Measurements from ENCODE around the gene ADD2. TPM values are rescaled to one million over a fixed set of nuclear protein-coding genes. Genes with fewer than 3 reads are reported as not detected.

ADD2 gene
- total RNA-seq, 1 donor from 2014 or later: 45.3 TPM

DNA sequence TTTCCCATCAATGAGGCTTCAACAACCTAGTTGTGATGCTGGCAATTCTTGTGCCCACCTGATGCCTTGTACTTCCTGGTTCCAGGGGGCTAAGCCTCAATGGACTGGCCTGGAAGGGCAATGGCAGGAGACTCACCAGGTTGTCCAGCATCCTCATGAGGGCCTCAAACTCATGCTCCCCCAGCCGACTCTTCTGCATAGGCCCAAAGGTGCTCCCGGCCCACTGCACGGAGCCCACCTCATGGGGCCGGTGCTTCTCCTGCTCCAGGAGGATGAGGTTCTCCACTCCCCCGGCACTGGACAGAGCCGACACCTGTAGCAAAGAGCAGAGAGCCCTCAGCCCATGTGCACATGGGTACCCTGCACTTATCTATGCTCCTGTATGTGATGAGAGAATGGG, 84.5 kb downstream of the ADD2 start:
- H3K27ac ChIP-seq: no peak overlapping the region
- no peak overlapping the region for H3K4me2 ChIP-seq
- Mint-ChIP-seq H3K36me3 (peaks cover 15% of the 10 kb centered on the region), H3K27me3 (ENCODE audit: insufficient read depth, low read depth) (peaks cover 7% of the 10 kb centered on the region), H3K27ac (no peak overlapping the region), H3K9me3 (no peaks in the 10 kb centered on the region), H3K4me1 (peaks cover 17% of the 10 kb centered on the region), H3K4me3 (no peak overlapping the region)
- no peak for DNase-seq (ENCODE audit: low spot score)
- no peaks in the 10 kb centered on the region for H4K20me1 ChIP-seq (ENCODE audit: low read depth)
- TF ChIP-seq, protein P1, sequence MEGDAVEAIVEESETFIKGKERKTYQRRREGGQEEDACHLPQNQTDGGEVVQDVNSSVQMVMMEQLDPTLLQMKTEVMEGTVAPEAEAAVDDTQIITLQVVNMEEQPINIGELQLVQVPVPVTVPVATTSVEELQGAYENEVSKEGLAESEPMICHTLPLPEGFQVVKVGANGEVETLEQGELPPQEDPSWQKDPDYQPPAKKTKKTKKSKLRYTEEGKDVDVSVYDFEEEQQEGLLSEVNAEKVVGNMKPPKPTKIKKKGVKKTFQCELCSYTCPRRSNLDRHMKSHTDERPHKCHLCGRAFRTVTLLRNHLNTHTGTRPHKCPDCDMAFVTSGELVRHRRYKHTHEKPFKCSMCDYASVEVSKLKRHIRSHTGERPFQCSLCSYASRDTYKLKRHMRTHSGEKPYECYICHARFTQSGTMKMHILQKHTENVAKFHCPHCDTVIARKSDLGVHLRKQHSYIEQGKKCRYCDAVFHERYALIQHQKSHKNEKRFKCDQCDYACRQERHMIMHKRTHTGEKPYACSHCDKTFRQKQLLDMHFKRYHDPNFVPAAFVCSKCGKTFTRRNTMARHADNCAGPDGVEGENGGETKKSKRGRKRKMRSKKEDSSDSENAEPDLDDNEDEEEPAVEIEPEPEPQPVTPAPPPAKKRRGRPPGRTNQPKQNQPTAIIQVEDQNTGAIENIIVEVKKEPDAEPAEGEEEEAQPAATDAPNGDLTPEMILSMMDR (IDR thresholded peaks at IDR 0.05): no peak
- no peak for TF ChIP-seq EZH2 (IDR thresholded peaks at IDR 0.05)
- TF ChIP-seq EZH2phosphoT487 (IDR thresholded peaks at IDR 0.05): no peak
- peaks cover 5% of the 10 kb centered on the region for H3K4me1 ChIP-seq
- H3K4me3 ChIP-seq: no peak overlapping the region
- H3K9me3 ChIP-seq (ENCODE audit: low read depth): no peaks in the 10 kb centered on the region
- H3F3A ChIP-seq (ENCODE audit: low read depth): peaks cover 3% of the 10 kb centered on the region
- no peaks in the 10 kb centered on the region for H3K27me3 ChIP-seq
- no peak overlapping the region for H2AFZ ChIP-seq (replicated peaks)
- H3K79me2 ChIP-seq (ENCODE audit: low read depth): no peaks in the 10 kb centered on the region
- peaks cover 4% of the 10 kb centered on the region for H3K36me3 ChIP-seq
- no peak overlapping the region for H3K9ac ChIP-seq

DNA sequence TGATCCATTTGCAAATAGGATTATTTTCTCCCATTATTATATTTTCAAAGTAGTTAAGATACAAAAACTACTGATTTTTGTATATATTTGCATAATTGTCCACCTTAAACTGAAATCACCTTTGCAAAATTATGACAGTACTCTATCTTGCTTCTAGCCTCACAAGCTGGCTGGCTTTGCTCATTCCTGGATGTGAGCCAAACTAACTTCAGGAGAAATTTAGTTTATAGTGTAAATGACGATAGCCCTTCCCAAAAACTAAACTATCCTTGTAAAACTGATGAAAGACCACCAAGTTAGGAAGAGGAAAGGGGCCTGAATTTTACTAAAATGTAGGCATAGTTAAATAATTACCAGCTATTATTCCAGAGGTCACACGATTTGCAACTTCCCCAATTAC, 87.3 kb downstream of the ADD2 start:
- Mint-ChIP-seq H3K4me1 (peaks cover 2% of the 10 kb centered on the region), H3K27ac (no peak overlapping the region), H3K9me3 (no peaks in the 10 kb centered on the region), H3K27me3 (ENCODE audit: insufficient read depth, low read depth) (peaks cover 6% of the 10 kb centered on the region), H3K36me3 (peaks cover 30% of the 10 kb centered on the region), H3K4me3 (no peak overlapping the region)
- Histone ChIP-seq H3F3A (ENCODE audit: low read depth) (peaks cover 3% of the 10 kb centered on the region), H3K79me2 (ENCODE audit: low read depth) (no peaks in the 10 kb centered on the region), H3K9ac (no peak overlapping the region), H3K4me1 (no peaks in the 10 kb centered on the region), H3K36me3 (peaks cover 4% of the 10 kb centered on the region), H3K27me3 (no peaks in the 10 kb centered on the region), H3K27ac (no peak overlapping the region), H4K20me1 (ENCODE audit: low read depth) (no peaks in the 10 kb centered on the region), H3K9me3 (ENCODE audit: low read depth) (no peaks in the 10 kb centered on the region), H2AFZ (replicated peaks) (no peak overlapping the region), H3K4me3 (no peak overlapping the region), H3K4me2 (no peak overlapping the region)
- DNase-seq (ENCODE audit: low spot score): no peak
- TF ChIP-seq, protein P1 (IDR thresholded peaks at IDR 0.05): no peak
- TF ChIP-seq EZH2 (IDR thresholded peaks at IDR 0.05) (no peak), EZH2phosphoT487 (IDR thresholded peaks at IDR 0.05) (no peak)

DNA sequence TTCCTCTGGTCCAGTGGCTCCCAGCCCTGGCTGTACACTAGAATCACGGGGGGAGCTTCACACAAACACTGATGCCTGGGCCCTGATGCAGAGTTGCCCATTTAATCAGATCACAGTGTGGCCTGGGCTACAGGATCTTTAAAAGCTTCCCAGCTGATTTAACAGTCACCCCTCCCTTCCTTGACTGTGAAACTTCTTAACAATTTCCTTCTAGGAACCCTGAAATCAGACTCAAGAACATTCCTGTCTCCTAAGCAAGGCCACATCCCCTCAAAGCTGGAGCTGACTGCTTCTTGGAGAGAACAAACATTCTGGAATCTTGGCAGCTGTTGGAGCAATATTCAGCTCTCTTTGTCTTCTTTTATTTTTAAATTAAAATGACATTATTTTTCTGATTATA, 88.7 kb downstream of the ADD2 start:
- H3K4me1 ChIP-seq: no peaks in the 10 kb centered on the region
- Mint-ChIP-seq H3K9me3 (no peaks in the 10 kb centered on the region), H3K27me3 (ENCODE audit: insufficient read depth, low read depth) (peaks cover 7% of the 10 kb centered on the region), H3K27ac (no peak overlapping the region), H3K4me1 (no peaks in the 10 kb centered on the region), H3K36me3 (peaks cover 36% of the 10 kb centered on the region), H3K4me3 (no peak overlapping the region)
- peaks cover 3% of the 10 kb centered on the region for H3F3A ChIP-seq (ENCODE audit: low read depth)
- H3K9ac ChIP-seq: no peak overlapping the region
- H3K79me2 ChIP-seq (ENCODE audit: low read depth): no peaks in the 10 kb centered on the region
- H4K20me1 ChIP-seq (ENCODE audit: low read depth): no peaks in the 10 kb centered on the region
- H3K4me3 ChIP-seq: no peak overlapping the region
- H3K4me2 ChIP-seq: no peak overlapping the region
- H3K27ac ChIP-seq: no peak overlapping the region
- no peaks in the 10 kb centered on the region for H3K27me3 ChIP-seq
- no peak overlapping the region for H2AFZ ChIP-seq (replicated peaks)
- H3K9me3 ChIP-seq (ENCODE audit: low read depth): no peaks in the 10 kb centered on the region
- TF ChIP-seq EZH2 (IDR thresholded peaks at IDR 0.05): no peak
- no peak for TF ChIP-seq EZH2phosphoT487 (IDR thresholded peaks at IDR 0.05)
- TF ChIP-seq, protein P1 (IDR thresholded peaks at IDR 0.05): no peak
- H3K36me3 ChIP-seq: peaks cover 4% of the 10 kb centered on the region
- DNase-seq (ENCODE audit: low spot score): no peak

Measured in neural progenitor cell (in vitro differentiated cells).